ENCODE data around the gene RAP1A.
"Not testable (repeated sequence)": the region's sequence is repeated elsewhere in the genome, so short reads cannot be mapped to it uniquely, and the experiment has no call there.

DNA sequence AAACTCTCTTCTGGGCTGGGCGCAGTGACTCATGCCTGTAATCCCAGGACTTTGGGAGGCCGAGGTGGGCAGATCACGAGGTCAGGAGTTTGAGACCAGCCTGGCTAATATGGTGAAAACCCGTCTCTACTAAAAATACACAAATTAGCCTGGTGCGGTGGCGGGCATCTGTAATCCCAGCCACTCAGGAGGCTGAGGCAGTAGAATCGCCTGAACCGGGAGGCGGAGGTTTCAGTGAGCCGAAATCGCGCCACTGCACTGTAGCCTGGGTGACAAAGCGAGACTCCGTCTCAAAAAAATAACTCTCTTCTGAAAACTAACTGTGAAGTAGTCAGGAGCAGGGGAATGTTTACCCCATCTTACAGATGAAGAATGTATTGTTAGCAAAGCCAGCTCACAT lies 122.7 kb downstream of the RAP1A start:
- TF ChIP-seq, protein P1, sequence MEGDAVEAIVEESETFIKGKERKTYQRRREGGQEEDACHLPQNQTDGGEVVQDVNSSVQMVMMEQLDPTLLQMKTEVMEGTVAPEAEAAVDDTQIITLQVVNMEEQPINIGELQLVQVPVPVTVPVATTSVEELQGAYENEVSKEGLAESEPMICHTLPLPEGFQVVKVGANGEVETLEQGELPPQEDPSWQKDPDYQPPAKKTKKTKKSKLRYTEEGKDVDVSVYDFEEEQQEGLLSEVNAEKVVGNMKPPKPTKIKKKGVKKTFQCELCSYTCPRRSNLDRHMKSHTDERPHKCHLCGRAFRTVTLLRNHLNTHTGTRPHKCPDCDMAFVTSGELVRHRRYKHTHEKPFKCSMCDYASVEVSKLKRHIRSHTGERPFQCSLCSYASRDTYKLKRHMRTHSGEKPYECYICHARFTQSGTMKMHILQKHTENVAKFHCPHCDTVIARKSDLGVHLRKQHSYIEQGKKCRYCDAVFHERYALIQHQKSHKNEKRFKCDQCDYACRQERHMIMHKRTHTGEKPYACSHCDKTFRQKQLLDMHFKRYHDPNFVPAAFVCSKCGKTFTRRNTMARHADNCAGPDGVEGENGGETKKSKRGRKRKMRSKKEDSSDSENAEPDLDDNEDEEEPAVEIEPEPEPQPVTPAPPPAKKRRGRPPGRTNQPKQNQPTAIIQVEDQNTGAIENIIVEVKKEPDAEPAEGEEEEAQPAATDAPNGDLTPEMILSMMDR (IDR thresholded peaks at IDR 0.05 in 4 of 5, conservative IDR thresholded peaks at IDR 0.05 in 1 of 5): not testable (repeated sequence)
- not testable (repeated sequence) for TF ChIP-seq POLR2A (IDR thresholded peaks at IDR 0.05)

All from gastrocnemius medialis (tissue), 4 donors.